Left hindlimb (tissue), 1 donor: ENCODE results near the gene PRDM9.
"Not testable (repeated sequence)": the region's sequence is repeated elsewhere in the genome, so short reads cannot be mapped to it uniquely, and the experiment has no call there.

ENCODE experiments used
- DNase-seq: peaks from one replicate; pipeline ENCODE4 v3.0.0-alpha.2; 2018

Gene PRDM9

DNA sequence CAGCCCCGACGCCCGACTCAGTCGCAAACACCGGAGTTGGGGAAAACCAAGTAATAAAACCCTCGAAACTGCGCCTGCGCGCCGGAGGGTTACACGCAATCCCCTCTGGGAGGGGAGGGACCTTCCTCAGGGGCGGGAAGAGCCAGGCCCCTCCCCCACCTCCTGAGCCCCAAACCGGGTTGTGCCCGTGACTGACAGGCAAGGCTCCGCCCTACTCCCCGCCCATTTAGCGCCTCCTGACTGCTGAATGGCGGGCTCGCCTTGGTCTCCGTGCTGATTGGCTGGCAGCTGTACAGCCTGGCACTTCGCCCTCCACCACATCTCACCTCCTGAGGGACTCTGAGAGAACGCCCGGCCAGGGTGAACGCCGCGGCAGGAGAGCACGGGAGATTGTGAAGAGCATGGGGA, at the start of gene PRDM9:
Gene PRDM9, plus strand, starts transcription at position 332 of the 408 bp plus-strand sequence. CDS start 1,425 bp downstream, outside the sequence.
- peak; percentile 58 for DNase-seq

DNA sequence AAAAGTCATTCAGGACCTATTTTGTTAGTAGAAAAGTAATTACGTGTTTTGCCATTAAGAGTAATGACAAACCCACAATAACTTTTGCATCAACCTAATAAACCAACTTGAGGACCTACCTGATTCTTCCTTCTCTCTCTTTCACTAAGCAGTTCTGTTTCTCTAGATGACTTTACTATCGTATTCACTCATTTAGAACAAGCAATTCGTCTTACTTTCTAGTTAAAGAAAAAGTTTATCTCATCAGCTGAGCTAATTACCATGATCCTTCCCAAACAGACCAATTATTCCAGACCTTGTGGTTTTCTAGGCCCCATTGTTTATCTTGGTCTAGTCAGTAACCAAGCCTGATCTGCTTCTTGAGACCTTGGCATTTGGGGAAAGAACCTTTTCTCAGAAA, 49.6 kb upstream of the PRDM9 start:
- no peak for DNase-seq

DNA sequence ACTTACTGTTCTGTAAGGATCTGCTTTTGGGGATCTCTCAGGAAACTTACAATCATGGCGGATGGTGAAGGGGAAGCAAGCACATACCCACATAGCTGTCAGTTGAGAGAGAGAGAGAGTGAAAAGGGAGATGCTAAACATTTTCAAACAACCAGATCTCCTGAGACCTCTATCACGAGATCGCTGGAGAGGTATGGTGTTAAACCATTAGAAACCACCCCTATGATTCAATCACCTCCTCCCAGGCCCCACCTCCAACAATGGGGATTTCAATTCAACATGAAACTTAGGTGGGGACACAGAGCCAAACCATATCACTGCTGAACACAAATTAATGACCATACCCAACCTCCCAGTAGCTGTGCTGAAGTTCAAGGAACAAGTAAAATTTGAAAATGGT, 48.2 kb upstream of the PRDM9 start:
- no peak for DNase-seq

DNA sequence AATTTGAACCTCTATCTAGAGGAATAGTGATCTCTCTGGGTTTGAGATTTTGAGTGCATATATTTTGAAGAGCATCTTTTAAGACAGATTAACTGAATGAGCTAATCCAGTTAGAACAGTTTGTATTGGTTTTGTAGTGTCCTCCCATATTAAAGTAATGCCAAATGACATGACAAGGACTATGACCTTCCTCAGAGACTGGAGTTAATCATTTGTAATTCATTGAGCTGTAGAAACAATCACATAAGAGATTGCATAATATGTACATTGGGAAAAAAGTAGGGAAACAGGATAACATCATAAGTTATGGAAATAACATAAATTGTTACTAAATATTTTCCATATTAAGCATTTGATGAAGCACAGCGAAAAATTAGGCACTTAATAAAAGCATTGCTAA, 45.8 kb upstream of the PRDM9 start:
- no peak for DNase-seq

DNA sequence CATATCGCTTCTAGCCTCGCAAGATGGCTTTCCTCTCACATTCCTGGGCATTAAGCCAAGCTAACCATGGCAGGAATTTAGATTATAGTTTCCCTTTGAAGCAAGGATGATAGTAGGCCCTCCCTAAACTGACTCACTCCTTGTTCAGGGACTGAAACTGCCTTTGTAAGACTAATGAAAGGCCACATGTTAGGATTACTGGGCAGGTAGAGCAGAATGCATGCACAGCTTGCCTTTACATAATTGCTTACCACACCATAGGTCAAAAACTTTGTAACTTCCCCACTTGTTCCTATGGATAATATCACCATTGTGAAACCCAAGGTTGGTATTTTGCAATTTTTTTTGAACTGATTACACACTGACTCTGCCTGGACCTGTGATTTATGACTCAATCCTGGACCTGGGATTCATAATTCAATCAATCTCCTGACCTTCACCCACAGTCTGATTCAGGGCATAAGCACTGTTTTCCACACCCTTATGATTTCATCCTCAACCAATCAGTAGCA, 41.0 kb upstream of the PRDM9 start:
- DNase-seq = no peak

DNA sequence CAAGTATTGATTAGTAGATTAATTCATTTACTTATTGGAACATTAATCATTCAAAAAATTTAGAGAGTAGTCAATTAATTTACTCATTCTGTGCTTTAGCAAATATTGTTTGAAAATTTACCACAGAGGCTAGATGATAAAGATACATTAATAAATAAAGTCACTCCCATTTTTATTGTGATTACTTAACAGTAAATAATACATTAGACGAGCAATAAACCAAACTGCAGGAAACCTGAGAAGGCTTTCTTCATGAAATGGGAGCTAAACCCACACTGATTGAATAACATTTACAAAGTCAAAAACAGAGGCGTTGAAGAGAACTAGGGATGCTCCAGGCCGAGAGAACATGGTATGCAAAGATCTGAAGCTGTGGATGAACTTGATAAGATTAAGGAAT, 38.8 kb upstream of the PRDM9 start:
- no peak for DNase-seq

DNA sequence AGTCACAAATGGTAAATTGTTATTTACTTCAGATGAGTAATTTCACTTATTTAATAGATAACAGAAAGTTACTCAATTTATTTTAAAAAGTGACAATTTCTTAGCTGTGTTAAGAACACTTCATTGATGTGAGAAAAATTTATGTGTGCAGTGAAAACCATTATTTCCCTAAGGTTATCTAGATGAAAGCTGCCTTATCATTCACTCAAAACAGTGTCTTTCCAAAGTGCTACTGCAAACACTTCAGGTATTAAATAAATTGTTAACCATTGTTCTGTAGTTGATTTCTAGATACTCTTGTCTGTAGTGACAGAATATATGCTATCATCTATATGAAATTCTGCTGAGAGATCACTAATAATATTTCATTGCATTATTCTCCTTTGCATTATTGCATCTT, 33.5 kb upstream of the PRDM9 start:
- DNase-seq = no peak

DNA sequence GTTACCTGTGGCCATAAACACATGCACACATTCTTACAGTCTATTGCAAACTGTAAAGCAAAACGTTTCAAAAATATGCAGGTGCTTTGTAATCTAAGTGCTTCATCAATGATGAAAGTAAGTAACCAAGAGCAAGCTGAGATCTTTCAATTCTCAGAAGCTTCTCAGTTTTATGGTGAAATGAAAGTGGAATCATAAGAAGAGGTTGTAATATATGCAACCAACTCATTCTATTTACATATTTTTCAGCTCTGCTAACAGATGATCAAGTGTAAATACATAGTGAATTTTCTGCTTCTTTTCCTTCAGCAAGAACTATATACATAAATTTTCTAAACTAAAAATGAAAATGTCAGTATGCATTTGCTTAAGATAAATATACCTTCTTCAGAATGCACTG, 33.1 kb upstream of the PRDM9 start:
- no peak for DNase-seq

DNA sequence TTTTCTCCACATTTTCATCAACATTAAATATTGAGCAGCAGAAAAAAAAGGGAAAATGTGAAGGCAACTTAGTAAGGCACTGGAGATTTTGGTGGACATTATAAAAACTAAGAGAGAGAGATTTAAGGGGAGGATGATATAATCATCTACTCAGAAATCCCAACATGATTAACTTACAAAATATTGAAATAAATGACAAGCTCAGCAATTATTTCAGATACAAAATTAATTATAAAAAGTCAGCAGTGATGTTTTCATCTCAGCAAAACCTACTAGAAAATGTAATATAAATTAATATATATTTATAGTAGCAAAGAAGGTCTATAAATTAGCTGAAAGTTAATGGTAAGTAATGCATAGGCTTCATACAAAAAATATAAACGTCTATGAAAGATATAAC, 30.8 kb upstream of the PRDM9 start:
- no peak for DNase-seq

DNA sequence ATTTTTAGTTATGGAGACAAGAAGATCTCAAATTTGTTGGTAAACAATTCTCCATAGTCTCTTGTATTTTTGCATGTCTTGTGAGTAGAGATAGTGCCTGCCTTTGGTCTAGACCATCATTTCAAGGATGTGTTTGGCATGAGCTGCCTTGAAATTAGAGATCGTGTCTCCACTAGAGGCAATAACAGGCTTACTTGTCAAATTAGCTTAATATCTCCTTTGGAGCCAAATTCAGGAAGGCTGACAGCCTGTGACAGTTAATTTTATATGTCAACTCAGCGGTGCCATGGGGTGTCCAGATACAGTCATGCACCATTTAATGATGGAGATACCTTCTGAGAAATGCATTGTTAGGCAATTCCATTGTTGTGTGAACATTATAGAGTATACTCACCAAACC, 24.8 kb upstream of the PRDM9 start:
- no peak for DNase-seq

DNA sequence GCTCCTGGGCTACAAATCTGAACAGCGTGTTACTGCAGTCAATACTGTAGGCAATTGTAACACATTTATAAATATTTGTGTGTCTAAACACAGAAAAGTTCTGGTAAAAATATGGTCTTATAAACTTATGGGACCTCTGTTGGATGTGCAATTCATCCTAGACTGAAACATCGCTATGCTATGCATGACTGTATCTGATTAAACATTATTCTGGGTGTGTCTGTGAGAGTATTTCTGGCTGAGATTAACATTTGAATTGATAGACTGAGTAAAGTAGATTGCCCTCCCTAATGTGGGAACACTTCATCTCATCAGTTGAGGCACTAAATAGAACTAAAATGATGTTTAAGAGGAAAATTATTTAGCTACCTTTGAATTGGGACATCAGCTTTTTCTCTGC, 24.3 kb upstream of the PRDM9 start:
- DNase-seq = no peak

DNA sequence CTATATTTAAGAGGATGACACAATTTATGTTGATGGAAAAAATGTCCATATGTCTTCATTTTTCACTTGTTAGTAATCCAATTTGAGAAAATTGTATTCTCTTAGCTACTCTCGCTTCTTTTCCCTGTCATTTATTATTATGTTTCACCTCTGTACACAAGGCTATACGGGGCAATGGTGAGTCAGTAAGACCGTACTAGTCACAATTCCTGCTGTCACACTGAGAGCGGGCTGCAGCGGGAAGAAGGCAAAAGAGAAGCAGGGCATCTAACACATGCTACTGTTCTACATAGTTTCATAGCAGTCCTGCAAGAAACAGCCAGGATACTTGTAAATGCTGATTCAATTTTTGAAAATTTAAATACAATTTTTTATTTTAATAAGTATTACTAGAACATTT, 23.3 kb upstream of the PRDM9 start:
- DNase-seq = no peak

DNA sequence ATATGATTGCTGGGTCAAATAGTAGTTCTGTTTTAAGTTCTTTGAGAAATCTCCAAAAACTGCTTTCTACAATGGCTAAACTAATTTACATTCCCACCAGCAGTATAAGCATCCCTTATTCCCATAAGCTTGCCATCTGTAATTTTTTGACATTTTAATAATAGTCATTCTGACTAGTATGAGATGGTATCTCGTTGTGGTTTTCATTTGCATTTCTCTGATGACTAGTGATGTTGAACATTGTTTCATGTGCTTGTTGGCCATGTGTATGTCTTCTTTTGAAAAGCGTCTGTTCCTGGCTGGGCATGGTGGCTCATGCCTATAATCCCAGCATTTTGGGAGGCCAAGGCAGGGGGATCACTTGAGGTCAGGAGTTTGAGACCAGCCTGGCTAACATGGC, 21.2 kb upstream of the PRDM9 start:
- not testable (repeated sequence) for DNase-seq

DNA sequence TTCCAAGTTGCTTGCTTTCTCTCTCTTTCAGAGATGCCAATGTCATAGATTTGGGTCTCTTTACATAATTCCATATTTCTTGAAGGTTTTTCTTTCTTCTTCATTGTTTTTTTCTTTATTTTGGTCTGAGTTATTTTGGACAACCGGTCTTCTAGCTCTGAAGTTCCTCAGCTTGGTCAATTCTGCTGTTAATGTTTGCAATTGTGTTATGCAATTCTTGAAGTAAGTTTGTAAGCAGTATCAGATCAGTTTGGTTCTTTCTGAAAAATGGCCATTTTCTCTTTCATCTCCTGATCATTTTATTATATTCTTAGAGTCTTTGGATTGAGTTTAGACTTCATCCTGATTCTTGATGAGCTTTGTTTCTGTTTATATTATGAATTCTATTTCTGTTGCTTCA, 16.4 kb upstream of the PRDM9 start:
- no peak for DNase-seq

DNA sequence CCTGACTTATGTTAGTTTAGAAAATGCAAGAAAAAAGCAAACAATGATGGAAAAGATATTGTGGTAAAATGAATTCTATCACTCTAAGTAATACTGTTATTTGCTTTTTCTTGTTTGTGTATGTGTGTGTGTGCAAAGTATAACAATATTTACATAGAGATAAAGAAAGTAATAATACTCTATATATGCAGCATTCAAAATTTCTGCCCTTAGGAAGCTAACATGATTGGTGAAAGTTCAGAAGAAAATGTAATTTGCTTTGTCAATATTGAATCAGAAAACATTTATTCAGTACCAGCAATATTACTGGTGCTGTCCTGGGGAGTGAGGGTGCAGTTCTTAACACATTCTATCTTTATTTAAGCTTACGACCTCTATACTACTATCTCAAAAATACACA, 12.9 kb upstream of the PRDM9 start:
- DNase-seq = no peak

DNA sequence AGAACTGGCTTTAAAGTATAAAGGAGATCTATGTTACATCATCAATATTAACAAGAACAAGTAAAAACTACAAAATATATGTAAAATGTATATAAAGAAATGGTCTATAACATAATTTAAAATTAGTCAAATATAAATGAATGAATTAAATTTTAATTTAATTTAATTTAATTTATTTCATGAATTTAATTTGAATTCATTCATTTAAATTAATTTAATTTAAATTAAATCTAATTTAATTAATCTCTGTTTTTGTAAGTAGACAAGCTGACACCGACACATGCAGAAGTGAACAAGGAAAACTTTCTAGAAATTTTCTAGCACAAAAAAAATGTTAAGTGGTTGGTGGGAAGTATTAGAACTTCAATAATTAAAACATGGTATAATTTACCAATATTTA, 10.8 kb upstream of the PRDM9 start:
- DNase-seq = no peak

DNA sequence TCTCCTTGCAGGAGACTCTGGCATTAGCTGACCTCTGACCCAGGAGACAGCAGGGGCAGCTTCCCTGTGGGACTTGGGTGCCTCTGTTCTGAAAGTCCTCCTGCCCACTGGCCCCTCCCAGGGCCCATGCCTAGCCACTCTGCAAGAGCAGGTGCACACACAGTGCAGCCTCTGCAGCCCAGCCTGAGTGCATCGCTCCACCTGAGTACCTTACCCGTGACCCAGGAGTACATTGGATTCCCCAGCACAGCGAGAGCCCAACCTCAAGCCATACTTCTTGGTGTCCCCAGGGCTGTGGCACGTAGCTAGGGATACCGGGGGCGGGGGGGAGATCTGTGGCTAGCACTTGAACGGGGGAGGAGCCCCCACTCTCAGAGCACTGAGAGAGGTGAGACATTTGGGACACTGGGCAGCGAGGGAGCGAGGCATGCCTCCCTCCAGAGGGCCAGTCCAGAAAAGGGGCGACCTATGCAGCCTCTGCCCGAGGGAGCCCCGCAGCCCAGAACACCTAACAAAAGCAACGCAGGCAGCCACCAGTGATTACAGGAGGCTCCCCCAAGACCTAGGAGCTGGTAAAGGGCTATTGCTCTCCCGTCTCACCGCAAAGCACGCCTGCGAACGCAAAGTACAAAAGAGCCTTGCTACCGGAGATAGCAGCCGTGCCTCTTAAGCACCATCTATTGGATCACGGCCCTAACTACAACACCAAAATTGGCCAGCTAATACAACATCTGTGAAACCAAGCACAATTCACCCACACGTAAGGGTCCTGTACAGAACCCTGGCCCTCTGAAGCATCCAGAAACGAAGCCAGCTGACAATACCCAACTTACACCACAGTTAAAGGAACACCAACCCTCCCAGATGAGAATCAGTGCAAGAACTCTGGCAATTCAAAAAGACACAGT, 826 bp upstream of the PRDM9 start:
- no peak for DNase-seq

DNA sequence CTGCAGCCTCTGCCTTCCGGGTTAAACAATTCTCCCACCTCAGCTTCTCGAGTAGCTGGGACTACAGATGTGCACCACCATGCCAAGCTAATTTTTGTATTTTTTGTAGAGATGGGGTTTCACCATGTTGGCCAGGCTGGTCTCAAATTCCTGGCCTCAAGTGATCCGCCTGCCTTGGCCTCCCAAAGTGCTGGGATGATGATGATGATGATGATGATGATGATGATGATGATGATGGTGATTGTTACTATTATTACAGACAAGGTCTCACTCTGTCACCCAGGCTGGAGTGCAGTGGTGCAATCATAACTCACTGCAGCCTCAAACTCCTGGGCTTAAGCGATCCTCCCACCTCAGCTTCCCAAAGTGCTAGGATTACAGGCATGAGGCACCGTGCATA, 3.0 kb downstream of the PRDM9 start:
- DNase-seq = not testable (repeated sequence)

DNA sequence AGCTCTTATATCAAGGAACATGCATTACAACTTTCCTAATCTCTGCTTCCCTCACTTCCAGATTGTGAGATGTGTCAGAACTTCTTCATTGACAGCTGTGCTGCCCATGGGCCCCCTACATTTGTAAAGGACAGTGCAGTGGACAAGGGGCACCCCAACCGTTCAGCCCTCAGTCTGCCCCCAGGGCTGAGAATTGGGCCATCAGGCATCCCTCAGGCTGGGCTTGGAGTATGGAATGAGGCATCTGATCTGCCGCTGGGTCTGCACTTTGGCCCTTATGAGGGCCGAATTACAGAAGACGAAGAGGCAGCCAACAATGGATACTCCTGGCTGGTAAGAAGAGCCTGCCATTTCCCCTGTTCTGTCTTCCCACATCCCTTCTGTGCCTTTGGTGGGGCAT, 15.1 kb downstream of the PRDM9 start:
- DNase-seq = no peak

DNA sequence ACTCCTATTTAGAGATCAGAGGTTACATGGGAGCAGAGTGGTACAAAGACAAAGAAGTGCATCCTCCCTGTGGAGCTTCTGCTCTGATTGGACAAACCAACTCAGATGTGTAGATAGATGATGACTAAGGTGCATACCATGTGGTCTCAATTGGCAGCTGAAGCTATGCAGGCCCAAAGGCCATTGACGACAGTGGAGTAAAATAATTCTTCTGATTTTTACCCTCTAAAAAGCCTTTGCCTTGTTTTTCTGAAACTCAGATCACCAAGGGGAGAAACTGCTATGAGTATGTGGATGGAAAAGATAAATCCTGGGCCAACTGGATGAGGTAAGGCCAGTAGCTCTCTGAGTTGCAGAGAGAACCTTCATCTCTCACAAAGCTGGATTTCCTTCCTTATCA, 15.6 kb downstream of the PRDM9 start:
- DNase-seq = no peak

DNA sequence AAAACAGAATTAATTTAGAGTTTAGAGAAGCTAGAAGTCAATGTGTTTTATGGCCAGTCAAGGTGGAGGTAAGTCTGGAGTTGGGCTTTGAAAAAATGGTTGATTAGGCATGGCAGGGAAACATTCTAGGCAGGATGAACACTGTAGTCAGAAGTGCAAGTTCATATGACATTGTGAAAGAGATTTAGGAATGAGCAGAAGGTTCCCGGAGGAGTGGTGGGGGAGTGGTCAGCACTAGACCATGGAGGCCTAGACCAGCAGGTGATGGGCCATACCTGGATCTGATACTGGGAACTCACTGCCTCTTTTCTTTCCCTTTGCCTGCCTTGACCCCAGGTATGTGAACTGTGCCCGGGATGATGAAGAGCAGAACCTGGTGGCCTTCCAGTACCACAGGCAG, 16.6 kb downstream of the PRDM9 start:
- no peak for DNase-seq

DNA sequence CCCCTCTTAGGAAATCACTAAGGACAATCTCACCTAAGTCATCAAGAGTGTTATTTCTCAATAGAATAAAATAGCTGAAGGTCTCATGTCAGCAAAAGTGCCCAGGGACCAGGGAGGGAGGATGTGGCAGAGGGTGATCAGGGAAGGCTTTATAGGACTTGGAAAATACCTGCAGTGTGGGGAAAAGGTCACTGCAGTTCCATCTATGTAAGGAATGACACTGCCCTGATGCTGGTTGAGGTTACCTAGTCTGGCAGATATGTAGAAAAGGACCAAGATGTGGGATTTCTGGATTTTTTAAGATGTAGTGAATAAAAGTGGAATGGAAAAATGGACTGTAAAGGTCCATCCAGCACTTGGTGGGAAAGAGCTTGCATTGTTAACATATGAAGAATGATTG, 18.3 kb downstream of the PRDM9 start:
- DNase-seq = no peak

DNA sequence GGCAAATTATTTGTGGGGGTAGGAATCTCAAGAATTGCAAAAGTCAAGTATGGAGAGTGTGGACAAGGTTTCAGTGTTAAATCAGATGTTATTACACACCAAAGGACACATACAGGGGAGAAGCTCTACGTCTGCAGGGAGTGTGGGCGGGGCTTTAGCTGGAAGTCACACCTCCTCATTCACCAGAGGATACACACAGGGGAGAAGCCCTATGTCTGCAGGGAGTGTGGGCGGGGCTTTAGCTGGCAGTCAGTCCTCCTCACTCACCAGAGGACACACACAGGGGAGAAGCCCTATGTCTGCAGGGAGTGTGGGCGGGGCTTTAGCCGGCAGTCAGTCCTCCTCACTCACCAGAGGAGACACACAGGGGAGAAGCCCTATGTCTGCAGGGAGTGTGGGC, 19.2 kb downstream of the PRDM9 start:
- not testable (repeated sequence) for DNase-seq

DNA sequence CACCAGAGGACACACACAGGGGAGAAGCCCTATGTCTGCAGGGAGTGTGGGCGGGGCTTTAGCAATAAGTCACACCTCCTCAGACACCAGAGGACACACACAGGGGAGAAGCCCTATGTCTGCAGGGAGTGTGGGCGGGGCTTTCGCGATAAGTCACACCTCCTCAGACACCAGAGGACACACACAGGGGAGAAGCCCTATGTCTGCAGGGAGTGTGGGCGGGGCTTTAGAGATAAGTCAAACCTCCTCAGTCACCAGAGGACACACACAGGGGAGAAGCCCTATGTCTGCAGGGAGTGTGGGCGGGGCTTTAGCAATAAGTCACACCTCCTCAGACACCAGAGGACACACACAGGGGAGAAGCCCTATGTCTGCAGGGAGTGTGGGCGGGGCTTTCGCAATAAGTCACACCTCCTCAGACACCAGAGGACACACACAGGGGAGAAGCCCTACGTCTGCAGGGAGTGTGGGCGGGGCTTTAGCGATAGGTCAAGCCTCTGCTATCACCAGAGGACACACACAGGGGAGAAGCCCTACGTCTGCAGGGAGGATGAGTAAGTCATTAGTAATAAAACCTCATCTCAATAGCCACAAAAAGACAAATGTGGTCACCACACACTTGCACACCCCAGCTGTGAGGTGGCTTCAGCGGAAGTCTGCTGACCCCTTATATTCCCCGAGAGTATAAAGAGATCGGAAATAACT, 20.0 kb downstream of the PRDM9 start:
- not testable (repeated sequence) for DNase-seq
